H1 (cell line): Measurements from ENCODE around the gene CEP76. TPM values are rescaled to one million over a fixed set of nuclear protein-coding genes. Genes with fewer than 3 reads are reported as not detected.

ENCODE experiments used
- BACH1 ChIP-seq: IDR thresholded peaks from 2 replicates; pipeline ENCODE4 v1.6.1; 2012; ENCODE audit warnings: low read length, improper control_type of control experiment
- CHD1 ChIP-seq: IDR thresholded peaks from 2 replicates; pipeline ENCODE4 v1.6.1; 2012; ENCODE audit warnings: low read depth, low read length, improper control_type of control experiment
- CHD7 ChIP-seq: fragments of 300-600 bp; sonication (generic); IDR thresholded peaks from 2 replicates; pipeline ENCODE4 v1.7.1; 2012; ENCODE audit warnings: low read length, moderate library complexity, mild to moderate bottlenecking, inconsistent platforms; ENCODE audit not compliant: insufficient replicate concordance
- CTBP2 ChIP-seq: IDR thresholded peaks from 2 replicates; pipeline ENCODE4 v1.7.0; 2011; ENCODE audit warnings: borderline replicate concordance, mild to moderate bottlenecking, moderate library complexity, mixed read lengths, low read length; ENCODE audit not compliant: insufficient read depth, insufficient read length
- JUN ChIP-seq: IDR thresholded peaks from 2 replicates; pipeline ENCODE4 v1.6.1; 2011; ENCODE audit warnings: low read depth, mild to moderate bottlenecking, improper control_type of control experiment, low read length
- KDM5A ChIP-seq: fragments of 200-600 bp; IDR thresholded peaks from 2 replicates; pipeline ENCODE4 v1.7.1; 2012; ENCODE audit warnings: mild to moderate bottlenecking, low read length, inconsistent platforms, mixed read lengths
- MAX ChIP-seq: IDR thresholded peaks from 2 replicates; pipeline ENCODE4 v1.6.1; 2012; ENCODE audit warnings: inconsistent platforms
- RBBP5 ChIP-seq: IDR thresholded peaks from 2 replicates; pipeline ENCODE4 v1.7.1; 2012; ENCODE audit warnings: low read depth, mild to moderate bottlenecking, inconsistent platforms, low read length, moderate library complexity, borderline replicate concordance
- SIRT6 ChIP-seq: IDR thresholded peaks from one replicate; pipeline ENCODE4 v1.7.1; 2012; ENCODE audit warnings: low read length, inconsistent platforms
- SP2 ChIP-seq: IDR thresholded peaks from 2 replicates; pipeline ENCODE4 v1.6.1; 2012; ENCODE audit warnings: mild to moderate bottlenecking, low read length, inconsistent platforms
- YY1 ChIP-seq: IDR thresholded peaks from 2 replicates; pipeline ENCODE4 v1.6.1; 2011; ENCODE audit warnings: low read depth, mild to moderate bottlenecking, low read length
- polyA plus RNA-seq, 7 experiments: library from polyadenylated mRNA; depleted of rRNA in 3 of 7; stranded (reverse) in 5 of 7; unstranded in 2 of 7; fragments of >200 nt in 5 of 7; fragments of 200-250 nt in 2 of 7; gene quantifications; 1 replicate in 5 of 7; 2 replicates in 1 of 7; 4 replicates in 1 of 7; pipeline versions ENCODE4 v1.2.1 to v1.2.3, GENCODE V29; 2011 to 2013; ENCODE audit warnings: missing spikeins in 2 of 7, mixed read lengths in 2 of 7
- total RNA-seq: library from RNA; stranded (reverse); fragmentation: NEBNext Ultra II Directional; extraction: Animal tissue kit (Norgen Biotek cat#: 25700); gene quantifications from 2 replicates; pipeline ENCODE4 v1.2.1, GENCODE V29; 2021

Gene CEP76
- total and polyA plus RNA-seq, 2 of the 8 experiments (the other 6 are each of a cell fraction or from before 2014, with no cell fraction given): 9.0 to 18.1 TPM

- TF ChIP-seq CHD7 (no peak), BACH1 (no peak), SIRT6 (no peak), MAX (no peak), YY1 (no peak), CTBP2 (no peak), CHD1 (no peak), RBBP5 (no peak), SP2 (no peak), JUN (no peak), KDM5A (no peak)
Observed at GRCh38 chr18:12742453-12742852, 39.9 kb upstream of the CEP76 start (continued).
